Measurements from ENCODE around the gene KLHL42. TPM values are rescaled to one million over a fixed set of nuclear protein-coding genes. Genes with fewer than 3 reads are reported as not detected.

Gene KLHL42
- total RNA-seq, 2 experiments from 2014 or later, result 12.6 to 14.7 TPM

DNA sequence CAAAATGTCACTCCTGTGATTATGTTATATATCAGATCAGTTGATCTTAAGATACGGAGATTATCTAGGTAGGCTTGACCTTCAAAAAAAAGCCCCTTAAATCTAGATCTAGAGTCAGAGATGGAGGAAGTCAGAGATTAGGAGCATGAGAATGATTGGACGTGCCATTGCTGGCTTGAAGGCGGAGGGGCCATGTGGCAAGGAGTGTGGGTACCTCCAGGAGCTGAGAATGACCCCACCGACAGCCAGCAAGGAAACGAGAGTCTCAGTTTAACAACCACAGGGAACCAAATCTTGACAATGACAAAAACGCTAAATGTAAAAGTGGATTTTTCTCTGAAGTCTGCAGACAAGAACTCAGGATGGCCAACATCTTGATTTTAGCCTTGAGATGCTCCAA lies 32.5 kb downstream of the KLHL42 start:
- H3K27me3 Mint-ChIP-seq, result peaks cover 69% of the 10 kb centered on the region
- no peaks in the 10 kb centered on the region for H3K9me3 Mint-ChIP-seq (ENCODE audit: low read depth)
- CTCF ChIA-PET, result interaction anchor here (1.1 kb wide), 1 partner anchor 9 kb away, joined by 6 read pairs; no protein-coding TSS in a partner anchor
- DNase-seq, result no peak
- no peaks in the 10 kb centered on the region for H3K36me3 Mint-ChIP-seq
- no peak overlapping the region for H3K4me3 Mint-ChIP-seq
- H3K4me1 Mint-ChIP-seq, result peaks cover 6% of the 10 kb centered on the region
- no peak for ATAC-seq
- no peak overlapping the region for H3K27ac Mint-ChIP-seq

DNA sequence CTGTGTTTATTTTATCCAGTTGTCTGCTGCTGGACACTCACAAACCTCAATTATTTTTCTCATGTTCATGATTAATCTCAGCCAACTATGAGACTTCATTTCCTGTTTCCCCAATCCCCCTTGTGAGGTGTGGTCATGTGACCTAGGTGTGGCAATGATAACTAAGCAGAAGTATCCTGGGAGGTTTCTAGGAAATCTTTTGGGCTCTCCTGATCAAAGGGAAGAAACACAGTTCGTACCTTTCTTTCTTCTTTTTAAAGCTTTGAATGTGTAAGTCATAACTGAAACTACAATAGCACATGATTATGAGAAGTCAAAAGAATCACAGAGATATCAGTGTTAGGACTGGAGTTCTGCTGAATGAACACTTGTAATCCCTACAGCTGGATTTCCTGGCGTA lies 34.4 kb downstream of the KLHL42 start:
- Mint-ChIP-seq H3K27me3 (peaks cover 76% of the 10 kb centered on the region), H3K9me3 (ENCODE audit: low read depth) (no peaks in the 10 kb centered on the region), H3K27ac (no peak overlapping the region), H3K4me1 (peaks cover 7% of the 10 kb centered on the region), H3K36me3 (no peaks in the 10 kb centered on the region), H3K4me3 (no peak overlapping the region)
- DNase-seq, result no peak
- CTCF ChIA-PET, result interaction anchor here (1.4 kb wide), 1 partner anchor 8 kb away, joined by 3 read pairs; no protein-coding TSS in a partner anchor
- no peak for ATAC-seq

DNA sequence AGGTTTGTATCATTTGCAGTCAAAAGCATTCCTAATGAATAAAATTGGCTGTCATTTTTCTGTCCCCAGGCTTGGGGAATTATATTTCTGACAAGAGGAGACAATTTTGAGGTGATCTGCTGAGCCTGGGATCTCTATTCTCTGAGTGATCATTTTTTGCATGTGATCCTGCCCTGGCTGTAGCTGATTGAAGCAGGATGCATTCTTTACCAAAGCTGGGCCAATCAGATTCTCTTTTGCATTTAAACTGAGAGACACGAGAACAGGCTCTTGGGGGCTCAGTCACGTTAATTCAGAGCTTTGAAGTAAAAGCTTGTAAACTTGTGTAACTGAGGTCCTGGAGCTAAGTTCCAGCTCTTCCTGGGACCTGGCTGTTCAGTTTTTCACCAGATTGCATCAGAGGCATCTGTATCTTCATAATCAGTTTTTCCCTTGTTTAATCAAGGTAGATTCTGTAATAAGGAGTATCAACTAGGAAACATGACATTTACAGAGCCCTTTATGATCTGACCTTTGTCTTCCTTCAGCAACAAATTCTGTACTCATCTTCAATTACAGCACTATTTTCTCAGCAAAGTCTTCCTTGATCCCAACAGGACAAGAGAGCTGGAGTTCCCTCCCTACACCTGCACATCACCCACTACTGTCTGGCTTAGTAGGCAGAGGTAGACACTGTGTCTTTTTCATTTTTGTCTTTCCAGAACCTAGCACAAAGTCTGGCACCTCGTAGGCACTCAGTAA lies 35.0 kb downstream of the KLHL42 start:
- no peak overlapping the region for H3K4me3 Mint-ChIP-seq
- H3K4me1 Mint-ChIP-seq, result peaks cover 7% of the 10 kb centered on the region
- no peaks in the 10 kb centered on the region for H3K36me3 Mint-ChIP-seq
- H3K27me3 Mint-ChIP-seq, result peaks cover 78% of the 10 kb centered on the region
- DNase-seq (no peak), ATAC-seq (no peak)
- CTCF ChIA-PET, result interaction anchor here (1.4 kb wide), 1 partner anchor 7 kb away, joined by 3 read pairs; no protein-coding TSS in a partner anchor
- no peaks in the 10 kb centered on the region for H3K9me3 Mint-ChIP-seq (ENCODE audit: low read depth)
- no peak overlapping the region for H3K27ac Mint-ChIP-seq

DNA sequence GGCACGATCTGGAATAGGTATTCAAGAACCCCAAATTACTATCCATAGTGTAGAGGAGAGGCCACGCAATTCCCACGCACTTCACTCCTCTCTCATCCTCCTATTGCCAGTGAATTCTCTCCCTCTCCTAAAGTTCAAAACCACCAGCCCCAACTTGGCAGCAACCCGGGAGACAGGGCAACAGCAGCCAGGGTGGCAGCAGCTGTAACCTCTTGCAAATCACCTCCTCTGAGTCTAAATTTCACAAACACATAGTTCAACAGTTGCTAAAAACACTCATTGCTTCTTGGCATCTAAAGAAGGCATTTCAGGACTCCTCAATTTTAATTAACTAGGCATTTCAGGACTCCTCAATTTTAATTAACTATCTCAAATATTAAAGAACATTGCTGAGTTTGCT lies 37.7 kb downstream of the KLHL42 start:
- CTCF ChIA-PET, result interaction anchor here (1.1 to 1.2 kb wide), 2 partner anchors 79 to 84 kb away, joined by 3 read pairs; no protein-coding TSS in a partner anchor
- Mint-ChIP-seq H3K27ac (no peak overlapping the region), H3K9me3 (ENCODE audit: low read depth) (no peaks in the 10 kb centered on the region), H3K4me3 (no peak overlapping the region), H3K4me1 (peaks cover 23% of the 10 kb centered on the region), H3K27me3 (peaks cover 60% of the 10 kb centered on the region), H3K36me3 (no peaks in the 10 kb centered on the region)
- DNase-seq (no peak), ATAC-seq (no peak)

DNA sequence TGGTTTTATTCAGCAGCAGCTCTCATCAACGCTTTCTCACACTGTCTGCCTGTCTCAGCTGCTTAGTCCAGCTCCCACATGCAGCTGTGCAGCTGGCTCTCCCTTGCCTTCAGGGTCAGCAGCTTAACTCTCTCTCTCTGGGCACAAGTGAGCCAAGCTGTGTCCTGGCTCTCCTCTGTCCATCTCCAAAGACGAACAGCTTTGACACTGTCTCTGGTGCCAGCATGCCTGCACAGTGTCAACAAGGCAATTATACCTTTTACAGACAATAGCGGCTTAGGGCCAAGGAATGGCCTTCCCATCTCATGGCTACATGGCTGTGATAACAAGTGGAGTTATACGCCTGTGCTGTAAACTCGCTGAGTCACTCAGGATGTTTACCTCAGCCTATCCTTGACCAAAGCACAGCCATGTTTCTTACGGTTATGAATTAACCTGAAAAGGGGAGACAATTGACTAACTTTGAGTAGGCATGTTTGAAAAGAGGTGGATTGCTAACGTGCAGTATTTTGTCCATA lies 38.4 kb downstream of the KLHL42 start:
- DNase-seq (no peak), ATAC-seq (no peak)
- Mint-ChIP-seq H3K36me3 (no peaks in the 10 kb centered on the region), H3K27me3 (peaks cover 65% of the 10 kb centered on the region), H3K4me1 (peaks cover 29% of the 10 kb centered on the region), H3K4me3 (no peak overlapping the region), H3K9me3 (ENCODE audit: low read depth) (no peaks in the 10 kb centered on the region), H3K27ac (no peak overlapping the region)
- CTCF ChIA-PET, result interaction anchor here (1.1 to 1.2 kb wide), 2 partner anchors 79 to 84 kb away, joined by 3 read pairs; no protein-coding TSS in a partner anchor

DNA sequence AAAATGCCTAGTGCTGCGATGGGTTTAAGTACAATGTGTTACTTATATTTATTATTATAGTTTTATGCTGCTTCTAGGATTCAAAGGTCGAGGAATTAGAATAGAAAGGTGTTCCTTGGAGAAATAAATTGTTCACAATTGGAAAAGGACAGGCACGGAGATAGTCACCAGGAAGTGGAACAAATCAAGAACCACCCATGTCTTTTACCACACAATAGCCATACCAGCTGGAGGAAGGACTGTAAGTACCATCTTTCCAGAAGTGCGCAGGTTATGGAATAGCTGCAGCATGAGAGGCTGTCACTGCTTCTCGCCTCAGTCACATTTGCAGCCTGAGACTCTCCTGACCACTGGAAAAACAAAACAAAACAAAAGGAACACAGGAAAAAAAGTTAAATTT lies 40.5 kb downstream of the KLHL42 start:
- peaks cover 67% of the 10 kb centered on the region for H3K27me3 Mint-ChIP-seq
- no peak overlapping the region for H3K4me3 Mint-ChIP-seq
- CTCF ChIA-PET, result interaction anchor here (0.9 to 2.4 kb wide), 8 partner anchors 9 to 87 kb away, joined by 3 to 16 read pairs (median 6); no protein-coding TSS in a partner anchor
- DNase-seq (no peak), ATAC-seq (no peak)
- no peaks in the 10 kb centered on the region for H3K9me3 Mint-ChIP-seq (ENCODE audit: low read depth)
- no peak overlapping the region for H3K27ac Mint-ChIP-seq
- H3K4me1 Mint-ChIP-seq, result peaks cover 35% of the 10 kb centered on the region
- H3K36me3 Mint-ChIP-seq, result no peaks in the 10 kb centered on the region

DNA sequence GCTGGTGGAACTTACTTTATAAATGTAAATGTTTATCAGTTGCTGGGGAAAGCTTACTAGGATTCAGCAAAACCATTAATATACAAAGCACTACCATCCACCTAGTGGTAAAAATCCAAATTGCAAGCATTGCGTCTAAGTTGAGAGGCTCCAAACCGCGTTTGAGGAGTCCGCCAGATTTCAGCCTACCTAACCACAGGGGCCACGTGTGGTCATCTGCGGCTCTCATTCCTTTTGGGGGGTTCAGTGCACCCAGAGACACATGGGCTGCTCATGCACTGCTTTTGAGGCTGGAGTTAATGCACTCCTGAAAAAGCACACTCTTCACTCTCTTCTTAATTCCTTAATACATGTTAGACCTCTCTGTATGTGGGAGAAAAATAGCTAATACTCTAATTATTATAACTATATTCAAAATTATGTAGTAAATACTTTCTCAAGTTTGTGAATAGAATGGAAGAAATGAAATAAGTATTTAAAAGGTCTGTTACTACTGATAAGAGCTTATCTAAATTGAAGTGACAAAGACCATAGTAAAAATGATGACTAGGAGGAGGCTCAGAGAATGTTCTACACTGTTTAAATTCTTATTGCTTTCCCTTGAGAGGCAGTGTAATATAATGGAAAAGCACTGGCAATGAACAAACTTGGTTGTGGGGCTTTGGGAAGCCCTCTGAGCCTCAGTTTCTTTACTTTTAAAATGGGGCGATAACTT lies 41.4 kb downstream of the KLHL42 start:
- Mint-ChIP-seq H3K4me3 (peak overlapping the region; percentile 48), H3K9me3 (ENCODE audit: low read depth) (no peaks in the 10 kb centered on the region), H3K4me1 (peaks cover 35% of the 10 kb centered on the region), H3K27ac (no peak overlapping the region), H3K27me3 (peaks cover 68% of the 10 kb centered on the region), H3K36me3 (no peaks in the 10 kb centered on the region)
- no peak for ATAC-seq
- peak; percentile 50 for DNase-seq
- CTCF ChIA-PET, result interaction anchor here (0.9 to 2.4 kb wide), 20 partner anchors 9 to 112 kb away, joined by 3 to 16 read pairs (median 4); partner anchors contain the start of genes KLHL42 and MANSC4

DNA sequence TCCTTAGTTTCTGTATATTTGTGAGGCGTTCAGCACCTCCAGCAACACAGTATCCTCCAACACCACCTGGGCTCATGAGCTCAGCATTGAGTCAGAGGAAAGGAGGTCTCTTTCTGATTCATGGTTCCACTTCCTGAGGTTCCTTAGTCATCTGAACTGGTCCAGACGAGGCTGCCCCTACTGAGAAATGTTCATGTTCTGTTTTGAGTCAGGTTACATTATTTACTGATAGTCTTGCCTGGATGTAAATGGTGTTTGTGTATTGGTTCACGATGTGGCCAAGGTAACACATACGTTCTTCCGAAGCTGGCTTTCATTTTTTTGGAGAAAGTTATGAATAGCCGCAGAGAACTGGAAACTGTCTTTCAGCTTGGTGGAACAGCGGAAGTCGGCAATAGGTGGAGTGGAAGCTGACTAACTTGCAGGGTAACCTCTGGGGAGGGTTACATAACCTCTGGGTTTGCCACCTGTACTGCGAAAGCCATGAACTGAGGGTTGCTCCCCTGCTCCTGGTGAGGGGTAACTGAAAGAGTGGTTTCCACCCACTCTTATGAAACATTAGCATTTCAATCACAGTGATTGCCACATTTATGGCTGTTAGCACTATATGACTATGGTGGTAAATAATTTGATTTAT lies 42.2 kb downstream of the KLHL42 start:
- Mint-ChIP-seq H3K27ac (peak overlapping the region; percentile 58), H3K36me3 (no peaks in the 10 kb centered on the region), H3K9me3 (ENCODE audit: low read depth) (no peaks in the 10 kb centered on the region), H3K4me3 (peak overlapping the region; percentile 48), H3K4me1 (peaks cover 35% of the 10 kb centered on the region), H3K27me3 (peaks cover 62% of the 10 kb centered on the region)
- ATAC-seq, result peak; percentile 94
- peak; percentile 82 for DNase-seq
- CTCF ChIA-PET, result interaction anchor here (1.0 to 2.4 kb wide), 19 partner anchors 8 to 113 kb away, joined by 3 to 16 read pairs (median 5); partner anchors contain the start of genes KLHL42 and MANSC4

DNA sequence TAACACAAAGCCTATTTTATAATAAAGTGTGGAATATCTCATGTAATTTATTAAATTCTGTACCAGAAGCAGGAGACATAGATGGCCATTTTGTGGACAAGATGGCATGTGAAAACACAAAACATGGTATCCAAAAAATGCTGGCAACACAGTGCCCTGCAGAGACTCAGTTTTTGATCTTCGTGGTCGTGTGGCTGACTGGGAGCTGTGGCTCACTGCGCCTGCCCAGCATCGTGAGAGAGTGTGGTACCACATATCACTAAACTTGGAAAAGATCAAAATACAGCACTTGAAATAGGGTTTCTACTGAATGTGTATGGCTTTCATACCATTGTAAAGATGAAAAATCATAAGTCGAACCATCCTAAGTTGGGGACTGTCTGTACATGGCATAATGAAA lies 43.0 kb downstream of the KLHL42 start:
- ATAC-seq (no peak), DNase-seq (no peak)
- CTCF ChIA-PET, result interaction anchor here (1.2 to 2.4 kb wide), 2 partner anchors 9 to 88 kb away, joined by 3 to 11 read pairs; no protein-coding TSS in a partner anchor
- Mint-ChIP-seq H3K27me3 (peaks cover 58% of the 10 kb centered on the region), H3K27ac (no peak overlapping the region), H3K36me3 (no peaks in the 10 kb centered on the region), H3K4me1 (peaks cover 35% of the 10 kb centered on the region), H3K9me3 (ENCODE audit: low read depth) (no peaks in the 10 kb centered on the region), H3K4me3 (no peak overlapping the region)

DNA sequence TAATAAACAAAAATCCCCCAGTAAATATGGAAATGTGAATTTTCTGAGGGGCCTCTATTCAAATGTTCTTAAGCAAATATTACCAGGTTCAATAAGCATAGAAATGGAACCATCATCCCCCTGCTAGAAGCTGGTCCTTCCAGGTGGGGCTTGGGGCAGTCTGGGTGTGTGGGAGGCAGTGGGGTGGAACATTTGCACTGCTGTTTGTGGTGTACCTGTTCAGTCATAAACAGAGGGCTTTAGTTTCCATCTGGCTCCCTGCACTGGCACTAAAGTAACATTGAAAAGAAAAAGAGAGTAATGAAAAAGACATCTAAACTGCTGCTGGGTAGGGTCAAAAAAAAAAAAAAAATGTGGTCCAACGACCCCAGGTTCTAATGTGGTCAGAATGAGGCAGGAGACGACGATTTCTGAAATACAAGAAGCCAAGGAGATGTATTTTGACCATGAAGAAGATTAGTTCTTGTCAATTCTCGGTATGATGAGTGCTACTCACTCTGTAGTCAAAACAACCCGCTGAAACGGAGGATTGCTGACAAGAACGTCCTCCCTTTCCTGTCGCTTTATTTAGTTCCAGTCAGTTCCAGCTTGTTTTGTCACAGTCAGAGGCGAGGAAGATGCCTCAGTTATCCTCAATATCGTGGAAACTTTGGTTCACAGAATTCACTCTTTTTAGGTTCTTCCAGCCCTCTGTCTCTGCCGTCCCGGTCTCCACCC lies 44.3 kb downstream of the KLHL42 start:
- no peaks in the 10 kb centered on the region for H3K9me3 Mint-ChIP-seq (ENCODE audit: low read depth)
- no peak for ATAC-seq
- no peak overlapping the region for H3K4me3 Mint-ChIP-seq
- CTCF ChIA-PET, result no interaction called here
- H3K36me3 Mint-ChIP-seq, result no peaks in the 10 kb centered on the region
- no peak overlapping the region for H3K27ac Mint-ChIP-seq
- peak; percentile 54 for DNase-seq
- peaks cover 31% of the 10 kb centered on the region for H3K4me1 Mint-ChIP-seq
- peaks cover 54% of the 10 kb centered on the region for H3K27me3 Mint-ChIP-seq

DNA sequence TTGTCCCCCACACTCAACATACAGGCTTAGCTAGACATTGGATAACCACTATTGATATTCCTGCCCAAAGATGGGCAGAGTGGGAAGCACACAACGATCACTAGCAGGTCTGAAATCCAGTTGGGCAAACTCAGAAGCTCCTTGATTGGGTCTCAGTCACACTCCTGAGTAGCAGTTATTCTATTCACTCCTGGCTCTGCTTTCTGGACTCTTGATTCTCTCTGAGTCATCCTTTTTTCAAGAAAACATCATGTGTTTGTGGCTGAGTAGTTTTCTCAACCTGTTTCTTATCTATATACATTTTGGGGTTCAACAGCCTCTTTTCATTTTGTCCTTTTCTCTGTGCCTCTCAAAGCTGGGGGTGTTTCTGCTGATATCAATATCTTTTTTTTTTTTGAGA lies 46.0 kb downstream of the KLHL42 start:
- Mint-ChIP-seq H3K9me3 (ENCODE audit: low read depth) (no peaks in the 10 kb centered on the region), H3K27ac (no peak overlapping the region), H3K4me3 (no peak overlapping the region), H3K27me3 (peaks cover 53% of the 10 kb centered on the region), H3K36me3 (no peaks in the 10 kb centered on the region), H3K4me1 (peaks cover 31% of the 10 kb centered on the region)
- no peak for ATAC-seq
- CTCF ChIA-PET, result no interaction called here
- no peak for DNase-seq

DNA sequence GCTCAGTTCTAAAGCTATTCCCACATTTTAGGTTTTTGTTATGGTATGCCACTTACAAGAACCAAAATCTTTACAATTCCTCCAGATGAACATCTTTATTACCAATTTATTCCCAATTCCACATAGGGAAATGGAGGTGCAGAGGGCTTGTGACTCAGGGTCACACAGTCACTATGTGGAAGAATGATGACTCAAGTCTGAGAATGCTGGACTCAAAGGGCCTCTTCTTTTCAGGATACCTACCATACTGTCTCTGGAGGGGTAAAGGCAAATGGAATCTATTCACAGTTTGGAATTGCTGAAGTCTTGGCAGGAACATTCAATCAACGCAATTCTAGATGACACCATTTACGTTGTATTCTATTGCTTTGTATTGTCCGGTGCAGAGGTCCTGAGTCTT lies 48.2 kb downstream of the KLHL42 start:
- Mint-ChIP-seq H3K4me1 (peaks cover 11% of the 10 kb centered on the region), H3K9me3 (ENCODE audit: low read depth) (no peaks in the 10 kb centered on the region), H3K4me3 (no peak overlapping the region), H3K27me3 (peaks cover 62% of the 10 kb centered on the region), H3K36me3 (no peaks in the 10 kb centered on the region), H3K27ac (no peak overlapping the region)
- CTCF ChIA-PET, result no interaction called here
- DNase-seq, result no peak
- no peak for ATAC-seq
